Endothelial cell of umbilical vein (primary cell): ENCODE measurements around the gene CAMSAP1. TPM values are rescaled to one million over a fixed set of nuclear protein-coding genes. Genes with fewer than 3 reads are reported as not detected.

Source experiments
- BruUV-seq: library from RNA; stranded (reverse); fragments of 400-500 nt; replicated peaks from 2 replicates; lab custom pipeline; 2021; lab: Mats Ljungman, UMichigan
- CTCF ChIA-PET: fragments of 300-600, 350-600 bp; sonication (Branson Sonifier 250); formaldehyde crosslinking; loops from one replicate; lab custom pipeline; 2021; ENCODE audit warnings: antibody characterized with exemption, inconsistent platforms; lab: Charles Lee
- POLR2A ChIA-PET: fragments of 300-600, 350-600 bp; sonication (Branson Sonifier 250); formaldehyde crosslinking; loops from one replicate; lab custom pipeline; 2021; ENCODE audit warnings: antibody characterized with exemption, inconsistent platforms; lab: Charles Lee
- DNase-seq: peaks from one replicate; pipeline ENCODE4 v3.0.0-alpha.2; 2011; ENCODE audit warnings: low read depth, low spot score
- FAIRE-seq: peaks from 2 replicates; lab custom pipeline; 2011; peaks lifted over from hg19 to GRCh38; lab: Jason Lieb, UNC
- H2AFZ ChIP-seq: 2 replicates; pipeline ENCODE4 v1.6.0; 2012; ENCODE audit warnings: low read depth, low read length, control low read depth, inconsistent platforms
- H3K27ac ChIP-seq: 2 replicates; pipeline ENCODE4 v1.5.1; 2011; ENCODE audit warnings: low read depth, mild to moderate bottlenecking, control low read depth, low read length, moderate library complexity; ENCODE audit not compliant: insufficient read depth
- H3K27me3 ChIP-seq, 2 experiments: 2 replicates each; pipeline versions ENCODE4 v1.6.0 to v1.6.1; 2011; ENCODE audit warnings: low read length in 2 of 2, mixed read lengths in 1 of 2; ENCODE audit not compliant: control insufficient read depth in 2 of 2, insufficient read depth in 2 of 2
- H3K36me3 ChIP-seq, 2 experiments: 2 replicates in 1 of 2; 3 replicates in 1 of 2; pipeline ENCODE4 v1.5.1; 2011; ENCODE audit warnings: low read length in 2 of 2, mild to moderate bottlenecking in 1 of 2, moderate library complexity in 1 of 2; ENCODE audit not compliant: control insufficient read depth in 2 of 2, insufficient read depth in 2 of 2; ENCODE audit errors: extremely low read depth in 1 of 2
- H3K4me1 ChIP-seq: 3 replicates; pipeline ENCODE4 v1.5.1; 2011; ENCODE audit warnings: mild to moderate bottlenecking, low read length; ENCODE audit not compliant: control insufficient read depth, insufficient read depth; ENCODE audit errors: extremely low read depth
- H3K4me2 ChIP-seq: 2 replicates; pipeline ENCODE4 v1.6.1; 2011; ENCODE audit warnings: low read length, control low read depth, mixed read lengths; ENCODE audit not compliant: insufficient read depth
- H3K4me3 ChIP-seq, 3 experiments: fragments of 200-600 bp in 1 of 3; sonication (generic), shearing (Covaris generic) in 1 of 3; replicated peaks in 1 of 3; 2 replicates each; pipeline ENCODE4 v1.5.1; 2011 to 2016; ENCODE audit warnings: control low read depth in 3 of 3, low read length in 3 of 3, mild to moderate bottlenecking in 2 of 3, inconsistent platforms in 1 of 3, low read depth in 1 of 3, moderate library complexity in 1 of 3; ENCODE audit not compliant: insufficient read depth in 1 of 3
- H3K79me2 ChIP-seq: 2 replicates; pipeline ENCODE4 v1.6.0; 2012; ENCODE audit warnings: low read length, inconsistent platforms; ENCODE audit not compliant: control insufficient read depth, insufficient read depth
- H3K9ac ChIP-seq: replicated peaks from 2 replicates; pipeline ENCODE3; 2011; ENCODE audit warnings: low read length, control low read depth; ENCODE audit not compliant: insufficient read depth; ENCODE audit errors: extremely low read depth
- H3K9me1 ChIP-seq: replicated peaks from 3 replicates; pipeline ENCODE4 v1.6.0; 2011; ENCODE audit warnings: mild to moderate bottlenecking, low read length; ENCODE audit not compliant: control insufficient read depth, insufficient read depth; ENCODE audit errors: extremely low read depth
- H3K9me3 ChIP-seq: replicated peaks from 2 replicates; pipeline ENCODE4 v1.5.1; 2012; ENCODE audit warnings: low read length, inconsistent platforms; ENCODE audit not compliant: control insufficient read depth, insufficient read depth
- H4K20me1 ChIP-seq: replicated peaks from 2 replicates; pipeline ENCODE3; 2011; ENCODE audit warnings: mild to moderate bottlenecking, low read length; ENCODE audit not compliant: control insufficient read depth, insufficient read depth; ENCODE audit errors: extremely low read depth
- EZH2 ChIP-seq: IDR thresholded peaks from 2 replicates; pipeline ENCODE4 v1.6.1; 2012; ENCODE audit warnings: borderline replicate concordance, low read depth, mild to moderate bottlenecking, moderate library complexity, low read length, inconsistent platforms; ENCODE audit not compliant: severe bottlenecking
- FOS ChIP-seq: IDR thresholded peaks from 2 replicates; pipeline ENCODE4 v1.6.1; 2011; ENCODE audit warnings: mild to moderate bottlenecking, low read length, moderate library complexity, borderline replicate concordance; ENCODE audit not compliant: insufficient read depth
- GATA2 ChIP-seq: IDR thresholded peaks from 2 replicates; pipeline ENCODE4 v1.7.0; 2011; ENCODE audit warnings: low read depth, mild to moderate bottlenecking, moderate library complexity, mixed read lengths, low read length; ENCODE audit not compliant: insufficient read length, insufficient read depth
- JUN ChIP-seq: IDR thresholded peaks from 2 replicates; pipeline ENCODE4 v1.6.1; 2011; ENCODE audit warnings: borderline replicate concordance, low read depth; ENCODE audit not compliant: insufficient read length, insufficient read depth
- MYC ChIP-seq: IDR thresholded peaks from one replicate; pipeline ENCODE4 v1.6.1; 2011; ENCODE audit warnings: mild to moderate bottlenecking, low read depth, low read length
- POLR2A ChIP-seq: IDR thresholded peaks from 2 replicates; pipeline ENCODE4 v1.6.1; 2012; ENCODE audit warnings: low read depth, mild to moderate bottlenecking, control low read depth, low read length
- POLR2AphosphoS5 ChIP-seq: IDR thresholded peaks from 2 replicates; pipeline ENCODE4 v1.6.1; 2012; ENCODE audit warnings: low read depth, mild to moderate bottlenecking, control low read depth, low read length, moderate library complexity; ENCODE audit not compliant: insufficient read depth
- dilution Hi-C: fragments of 300-500 bp; cut with MboI; formaldehyde crosslinking; loops from one replicate; pipeline ENCODE4 v1.15.0; 2019; ENCODE audit warnings: low sequenced_read_pairs; ENCODE audit not compliant: extremely low pct_ligation_motif_present
- intact Hi-C: fragments of 100-400 bp; cut with micrococcal nuclease; formaldehyde crosslinking; loops from one replicate; pipeline ENCODE4 v1.10.0; 2022
- polyA plus RNA-seq, 4 experiments: library from polyadenylated mRNA; depleted of rRNA in 3 of 4; stranded (reverse) in 3 of 4; unstranded in 1 of 4; fragments of >200 nt; gene quantifications; 2 replicates each; pipeline versions ENCODE4 v1.2.1 to v1.2.3, GENCODE V29; 2011 to 2012; ENCODE audit warnings: missing spikeins in 1 of 4
- total RNA-seq: library from RNA; stranded (reverse); gene quantifications from 2 replicates; pipeline ENCODE4 v1.2.3, GENCODE V29; 2021
- TF ChIP-seq, protein P1 (sequence below): IDR thresholded peaks from 2 replicates; pipeline ENCODE4 v1.6.1; 2011; ENCODE audit not compliant: insufficient read depth, insufficient read length
- TF ChIP-seq, protein P2 (sequence below), 2 donors: IDR thresholded peaks; 1 replicate in 1 of 2; 2 replicates in 1 of 2; pipeline ENCODE4 v1.5.1; 2011; ENCODE audit warnings: low read length in 2 of 2, mild to moderate bottlenecking in 2 of 2, moderate library complexity in 2 of 2, control low read depth in 1 of 2, inconsistent platforms in 1 of 2, low read depth in 1 of 2; ENCODE audit not compliant: insufficient read depth in 1 of 2; ENCODE audit errors: extremely low read depth in 1 of 2

The CAMSAP1 gene
- total and polyA plus RNA-seq, 2 donors (not counting 3 experiments of a cell fraction or from before 2014, with no cell fraction given), result 8.1 to 25.5 TPM

DNA sequence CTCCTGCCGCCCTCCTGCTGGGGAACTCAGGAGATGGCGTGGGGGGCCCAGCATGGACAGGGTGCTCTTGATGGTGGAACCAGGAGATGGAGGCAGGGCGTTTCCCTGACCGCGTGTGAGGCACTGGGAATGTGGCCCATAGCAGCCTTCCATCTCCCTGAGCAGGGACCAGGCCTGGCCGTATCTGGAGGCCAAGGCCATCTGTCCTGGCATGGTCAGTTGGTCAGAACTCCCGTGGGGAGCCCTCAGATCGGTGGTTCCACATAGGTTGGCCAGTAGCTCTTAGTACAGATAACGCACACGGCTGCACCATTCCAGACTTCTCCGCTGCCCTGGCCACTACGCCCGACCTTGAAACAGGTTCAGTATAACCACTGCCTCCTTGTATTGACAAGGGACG, 127.8 kb downstream of the CAMSAP1 start:
- intact Hi-C loops, result no loop called here
- H3K9ac ChIP-seq, result no peak overlapping the region
- no peak overlapping the region for H3K4me3 ChIP-seq
- no peak overlapping the region for H2AFZ ChIP-seq
- H3K79me2 ChIP-seq, result no peaks in the 10 kb centered on the region
- ChIA-PET CTCF (no interaction called here), POLR2A (no interaction called here)
- no peak for FAIRE-seq
- no peak overlapping the region for H3K4me2 ChIP-seq
- no peak for DNase-seq
- no peaks in the 10 kb centered on the region for H3K9me1 ChIP-seq
- dilution Hi-C loops, result no loop called here
- no peaks in the 10 kb centered on the region for H3K9me3 ChIP-seq
- TF ChIP-seq EZH2, result no peak
- TF ChIP-seq FOS, result no peak
- TF ChIP-seq GATA2, result no peak
- TF ChIP-seq MYC, result no peak
- TF ChIP-seq JUN, result no peak
- no peak for TF ChIP-seq POLR2AphosphoS5
- TF ChIP-seq POLR2A, result no peak
- TF ChIP-seq, protein P1, sequence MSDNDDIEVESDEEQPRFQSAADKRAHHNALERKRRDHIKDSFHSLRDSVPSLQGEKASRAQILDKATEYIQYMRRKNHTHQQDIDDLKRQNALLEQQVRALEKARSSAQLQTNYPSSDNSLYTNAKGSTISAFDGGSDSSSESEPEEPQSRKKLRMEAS, result no peak
- TF ChIP-seq, protein P2, sequence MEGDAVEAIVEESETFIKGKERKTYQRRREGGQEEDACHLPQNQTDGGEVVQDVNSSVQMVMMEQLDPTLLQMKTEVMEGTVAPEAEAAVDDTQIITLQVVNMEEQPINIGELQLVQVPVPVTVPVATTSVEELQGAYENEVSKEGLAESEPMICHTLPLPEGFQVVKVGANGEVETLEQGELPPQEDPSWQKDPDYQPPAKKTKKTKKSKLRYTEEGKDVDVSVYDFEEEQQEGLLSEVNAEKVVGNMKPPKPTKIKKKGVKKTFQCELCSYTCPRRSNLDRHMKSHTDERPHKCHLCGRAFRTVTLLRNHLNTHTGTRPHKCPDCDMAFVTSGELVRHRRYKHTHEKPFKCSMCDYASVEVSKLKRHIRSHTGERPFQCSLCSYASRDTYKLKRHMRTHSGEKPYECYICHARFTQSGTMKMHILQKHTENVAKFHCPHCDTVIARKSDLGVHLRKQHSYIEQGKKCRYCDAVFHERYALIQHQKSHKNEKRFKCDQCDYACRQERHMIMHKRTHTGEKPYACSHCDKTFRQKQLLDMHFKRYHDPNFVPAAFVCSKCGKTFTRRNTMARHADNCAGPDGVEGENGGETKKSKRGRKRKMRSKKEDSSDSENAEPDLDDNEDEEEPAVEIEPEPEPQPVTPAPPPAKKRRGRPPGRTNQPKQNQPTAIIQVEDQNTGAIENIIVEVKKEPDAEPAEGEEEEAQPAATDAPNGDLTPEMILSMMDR (IDR thresholded peaks at IDR 0.05; ENCODE audit: extremely low read depth in 1 of 2, insufficient read depth in 1 of 2, low read depth in 1 of 2, low read length in 2 of 2), result no peak
- H3K4me1 ChIP-seq, result no peaks in the 10 kb centered on the region
- H3K27me3 ChIP-seq, result no peaks in the 10 kb centered on the region
- H3K36me3 ChIP-seq, result no peaks in the 10 kb centered on the region
- no peak overlapping the region for H3K27ac ChIP-seq
- BruUV-seq, result no TSS peak
- H4K20me1 ChIP-seq, result no peaks in the 10 kb centered on the region
